Heart right ventricle (tissue), 16 donors: ENCODE results near the gene SMAD3. TPM values are rescaled to one million over a fixed set of nuclear protein-coding genes. Genes with fewer than 3 reads are reported as not detected.

Source experiments
- ATAC-seq, 8 donors: fragments of 200-7000 bp; cut with Tn5 transposase; one replicate each; pipeline ENCODE4 v1.9.1; 2020; ENCODE audit warnings: mild to moderate bottlenecking in 8 of 8, moderate library complexity in 8 of 8, moderate number of reproducible peaks in 1 of 8
- DNase-seq, 2 donors: peaks; one replicate each; pipeline ENCODE4 v3.0.0-alpha.2; 2020
- H3K27ac ChIP-seq, 10 donors: fragments of 200-600 bp; sonication (generic) in 2 of 10; one replicate each; pipeline versions ENCODE4 v1.5.0 to v1.8.0; 2020 to 2022; ENCODE audit warnings: mild to moderate bottlenecking in 3 of 10
- H3K27me3 ChIP-seq, 7 donors: fragments of 200-600 bp; one replicate each; pipeline ENCODE4 v1.8.0; 2021 to 2022; ENCODE audit warnings: mild to moderate bottlenecking in 2 of 7
- H3K36me3 ChIP-seq, 9 donors: fragments of 200-600 bp; sonication (generic) in 1 of 9; one replicate each; pipeline versions ENCODE4 v1.5.0 to v1.8.0; 2020 to 2022; ENCODE audit warnings: mild to moderate bottlenecking in 2 of 9
- H3K4me1 ChIP-seq, 9 donors: fragments of 200-600 bp; sonication (generic) in 1 of 9; one replicate each; pipeline versions ENCODE4 v1.5.0 to v1.8.0; 2020 to 2022; ENCODE audit warnings: mild to moderate bottlenecking in 4 of 9
- H3K4me3 ChIP-seq, 10 donors: fragments of 200-600 bp; sonication (generic) in 2 of 10; one replicate each; pipeline versions ENCODE4 v1.5.0 to v1.8.0; 2020 to 2022; ENCODE audit warnings: mild to moderate bottlenecking in 7 of 10, moderate library complexity in 2 of 10
- H3K9me3 ChIP-seq, 11 donors: fragments of 200-600 bp in 10 of 11; sonication (generic) in 2 of 11; one replicate each; pipeline versions ENCODE4 v1.5.0 to v1.8.0; 2013 to 2022; ENCODE audit warnings: mild to moderate bottlenecking in 2 of 11, control low read depth in 1 of 11, moderate library complexity in 1 of 11
- CTCF ChIP-seq, 9 donors: fragments of 200-600 bp; sonication (generic) in 2 of 9; IDR thresholded peaks; one replicate each; pipeline versions ENCODE4 v1.5.0 to v1.8.0; 2021 to 2022; ENCODE audit warnings: antibody characterized with exemption in 9 of 9, mild to moderate bottlenecking in 5 of 9, moderate library complexity in 1 of 9
- WGBS, 2 donors: extraction: QIAGEN DNeasy Blood & Tissue Kit; methylation state at CpG; one replicate each; pipeline ENCODE4 v1.1.7; 2013; ENCODE audit warnings: inconsistent platforms in 1 of 2; 5-methylcytosine and 5-hydroxymethylcytosine counted together
- intact Hi-C, 10 donors: fragments of 100-400 bp; cut with DNase I; formaldehyde crosslinking; loops; one replicate each; pipeline versions ENCODE4 v1.11.1 to v1.14.2; 2022
- polyA plus RNA-seq, 2 donors: library from polyadenylated mRNA; stranded (reverse); fragments of 200-250 nt; gene quantifications; one replicate each; pipeline ENCODE4 v1.2.3, GENCODE V29; 2013
- total RNA-seq, 10 donors: library from RNA; stranded (reverse); fragmentation: NEBNext Ultra II Directional in 3 of 10; extraction: Animal tissue kit (Norgen Biotek cat#: 25700) in 3 of 10; gene quantifications; one replicate each; pipeline versions ENCODE4 v1.2.1 to v1.2.4, GENCODE V29; 2021 to 2023
- donor health status: Arrhythmogenic right ventricular cardiomyopathy.
- donor health status: ischemic (EF 13 %, LVEDD 7.1; RV severe dilation, severe dysfunction).
- donor health status: healthy with polysubstance abuse.
- donor health status: DM: no; HTN: yes; CAD: no.
- donor health status: DM: no; HTN: no; CAD: no.
- donor health status: ischemic (EF 25% LVEDD 6.9; RV normal size, moderate dysfunction).
- donor health status: ischemic (EF 25% LVEDD 5.7; RV mildly dilated, moderate dysfunction).
- donor health status: healthy.
- donor health status: DM: yes; HTN: yes; CAD: no.
- donor health status: Ischemic cardiomyopathy.
- donor health status: ischemic (EF 35%, LVEDD 5.7; RV mildly dilated, moderate dysfunction).
- donor health status: nonischemic (EF 11% LVEDD 7.7; RV severe dilation, severe dysfunction).
- donor health status: DM: yes; HTN: yes; CAD: no.
- donor health status: PGD.
- donor health status: ischemic (EF 29% LVEDD 5.4; RV normal size, mild dysfunction).
- donor health status: nonischemic (EF 23%, LVEDD 6.1; RV moderate dilation, normal function).

SMAD3 gene
- total and polyA plus RNA-seq, 12 donors, result 6.2 to 44.8 (median 15.5) TPM

GRCh38 chr15:67076147-67076843 is 10.9 kb downstream of the SMAD3 start:
- no peak overlapping the region for H3K4me3 ChIP-seq
- WGBS, 2 donors, result 74 to 76% methylated on average over 13 of the region's 13 CpGs
- DNase-seq (no peak), ATAC-seq (no peak)
- H3K27me3 ChIP-seq, result no peaks in the 10 kb centered on the region
- H3K4me1 ChIP-seq, result peaks cover 6 to 99% (median 61%) of the 10 kb centered on the region in 9 donors
- no peak for TF ChIP-seq CTCF (IDR thresholded peaks at IDR 0.05)
- peak overlapping the region in 1 of 10 donors; percentile 64 for H3K27ac ChIP-seq
- intact Hi-C loops, result loop anchor here in 1 of 10 donors (10.0 kb wide), 1 partner anchor 179 kb away; the partner anchor contains the start of genes AAGAB and IQCH
- no peaks in the 10 kb centered on the region for H3K9me3 ChIP-seq
- peaks cover 0 to 6% (median 0%) of the 10 kb centered on the region in 9 donors for H3K36me3 ChIP-seq

- ATAC-seq, result no peak
Measured at GRCh38 chr15:67077641-67078215, 12.3 kb downstream of the SMAD3 start.

GRCh38 chr15:67079361-67079760 is 14.0 kb downstream of the SMAD3 start:
- Histone ChIP-seq H3K4me3 (no peak overlapping the region), H3K27me3 (no peaks in the 10 kb centered on the region), H3K4me1 (peaks cover 9 to 100% (median 65%) of the 10 kb centered on the region in 9 donors), H3K27ac (no peak overlapping the region), H3K36me3 (no peaks in the 10 kb centered on the region), H3K9me3 (no peaks in the 10 kb centered on the region)
- intact Hi-C loops, result loop anchor here in 1 of 10 donors (10.0 kb wide), 1 partner anchor 175 kb away; the partner anchor contains the start of genes AAGAB and IQCH
- no peak for TF ChIP-seq CTCF (IDR thresholded peaks at IDR 0.05)
- no peak for DNase-seq
- WGBS, 2 donors, result 93 to 95% methylated on average over 3 of the region's 3 CpGs
- no peak for ATAC-seq

More at GRCh38 chr15:67077641-67078215, 12.3 kb downstream of the SMAD3 start:
- Histone ChIP-seq H3K9me3 (no peaks in the 10 kb centered on the region), H3K4me3 (no peak overlapping the region), H3K4me1 (peaks cover 9 to 100% (median 64%) of the 10 kb centered on the region in 9 donors), H3K36me3 (no peaks in the 10 kb centered on the region), H3K27me3 (no peaks in the 10 kb centered on the region), H3K27ac (peak overlapping the region in 1 of 10 donors; percentile 5)
- WGBS, 2 donors, result 68 to 72% methylated on average over 6 of the region's 6 CpGs
- DNase-seq, result no peak
- intact Hi-C loops, result loop anchor here in 1 of 10 donors (10.0 kb wide), 1 partner anchor 177 kb away; the partner anchor contains the start of genes AAGAB and IQCH
- no peak for TF ChIP-seq CTCF (IDR thresholded peaks at IDR 0.05)

- no peak overlapping the region for H3K4me3 ChIP-seq
- DNase-seq, result peak in 1 of 2 donors; percentile 38
- intact Hi-C loops, result no loop called here
Measured at GRCh38 chr15:67080118-67080899, 14.9 kb downstream of the SMAD3 start.

More at GRCh38 chr15:67080118-67080899, 14.9 kb downstream of the SMAD3 start:
- ATAC-seq, result peak; percentile 39 to 78 (median 74)
- Histone ChIP-seq H3K4me1 (peaks cover 11 to 100% (median 63%) of the 10 kb centered on the region in 9 donors), H3K9me3 (no peaks in the 10 kb centered on the region), H3K27ac (peak overlapping the region in 9 of 10 donors; percentile 31 to 82 (median 66)), H3K27me3 (no peaks in the 10 kb centered on the region), H3K36me3 (peaks cover 0 to 5% (median 0%) of the 10 kb centered on the region in 9 donors)
- WGBS, 2 donors, result 40 to 48% methylated on average over 12 of the region's 12 CpGs
- TF ChIP-seq CTCF (IDR thresholded peaks at IDR 0.05), result no peak
